Measurements from ENCODE around the gene U2AF2. TPM values are rescaled to one million over a fixed set of nuclear protein-coding genes. Genes with fewer than 3 reads are reported as not detected.

The U2AF2 gene
- polyA plus RNA-seq, 3 donors, result 198 to 235 (median 219) TPM

DNA sequence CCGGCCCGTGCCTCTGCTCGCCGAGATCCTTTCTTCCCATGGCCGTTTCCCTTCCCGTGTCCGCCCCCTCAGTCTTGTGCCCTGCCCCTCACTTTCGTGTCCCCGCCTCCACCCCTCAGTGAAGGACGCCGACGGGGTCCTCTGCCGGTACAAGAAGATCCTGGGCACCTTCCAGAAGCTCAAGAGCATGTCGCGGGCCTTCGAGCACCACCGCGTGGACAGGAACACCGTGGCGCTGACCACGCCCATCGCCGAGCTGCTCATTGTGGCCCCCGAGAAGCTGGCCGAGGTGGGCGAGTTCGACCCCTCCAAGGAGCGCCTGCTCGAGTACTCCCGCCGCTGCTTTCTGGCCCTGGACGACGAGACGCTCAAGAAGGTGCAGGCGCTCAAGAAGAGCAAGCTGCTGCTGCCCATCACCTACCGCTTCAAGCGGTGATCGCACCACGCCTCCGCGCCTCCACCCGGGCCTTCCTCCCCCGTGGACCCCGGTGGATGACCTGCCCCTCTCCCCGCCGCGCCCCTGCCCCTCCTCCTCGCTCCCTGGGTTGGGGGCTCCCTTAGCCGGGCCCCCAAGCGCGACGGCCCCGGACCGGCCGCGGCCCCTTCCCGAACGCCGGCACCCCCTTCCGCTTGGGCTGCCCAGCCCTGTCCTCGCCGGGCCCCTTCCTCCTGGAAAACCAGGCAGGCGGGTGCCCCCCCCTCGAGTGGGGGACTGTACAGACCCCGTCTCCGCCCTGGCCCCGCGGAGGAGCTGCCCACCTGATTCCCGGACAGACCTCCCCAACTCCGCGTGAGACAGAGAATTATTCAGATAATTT is 2.3 kb upstream of the U2AF2 start:
- no peak for DNase-seq

GRCh38 chr19:55653651-55654322 is 1.0 kb upstream of the U2AF2 start:
- peak; percentile 99 for DNase-seq

DNA sequence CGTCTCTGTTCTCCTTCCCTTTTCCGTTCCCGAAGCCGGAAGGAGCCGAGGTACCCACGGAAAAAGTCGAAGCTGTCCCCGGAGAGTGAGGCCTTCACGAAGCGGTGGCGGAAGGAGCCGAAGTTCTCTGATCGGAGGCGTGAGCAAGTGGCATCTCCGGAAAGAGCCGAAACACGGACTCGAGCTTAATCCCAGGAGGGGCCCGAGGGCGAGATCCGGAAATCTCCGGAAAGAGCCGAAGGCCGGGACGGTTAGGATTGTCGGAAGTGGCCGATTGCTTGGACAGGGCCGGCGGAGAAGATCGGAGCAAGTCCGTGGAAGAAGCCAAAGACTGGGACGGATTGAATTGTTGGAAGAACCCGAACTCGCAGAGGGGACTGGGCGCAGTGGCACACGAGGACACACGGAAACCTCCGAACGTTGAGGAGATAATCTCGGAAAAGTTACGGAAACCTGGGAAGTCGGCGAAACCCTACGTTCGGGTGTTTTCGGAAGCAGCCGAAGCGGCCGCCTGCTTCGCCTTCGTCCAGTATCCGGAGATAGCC is 440 bp upstream of the U2AF2 start:
- DNase-seq, result peak; percentile 100

DNA sequence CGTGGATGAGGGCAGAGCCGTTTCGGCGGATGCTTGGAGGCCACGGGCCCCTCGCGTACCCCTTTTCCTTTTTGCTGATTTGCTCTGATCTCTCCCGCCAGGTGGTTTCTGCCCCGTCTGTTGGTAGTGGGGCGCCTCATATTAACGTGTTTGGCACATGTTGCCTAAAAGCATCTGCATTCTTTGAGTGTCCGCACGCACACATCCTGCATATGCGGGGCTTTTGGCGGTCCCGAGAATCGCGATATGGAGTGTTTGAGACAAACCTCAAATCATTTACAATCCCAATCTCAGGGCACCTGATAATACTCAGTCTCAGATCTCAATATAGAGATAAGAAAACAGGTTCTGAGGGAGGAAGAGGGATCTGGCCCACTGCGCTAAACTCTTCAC is 809 bp downstream of the U2AF2 start:
- no peak for DNase-seq

- no peak for DNase-seq
Observed at GRCh38 chr19:55656552-55656951, 1.7 kb downstream of the U2AF2 start.

DNA sequence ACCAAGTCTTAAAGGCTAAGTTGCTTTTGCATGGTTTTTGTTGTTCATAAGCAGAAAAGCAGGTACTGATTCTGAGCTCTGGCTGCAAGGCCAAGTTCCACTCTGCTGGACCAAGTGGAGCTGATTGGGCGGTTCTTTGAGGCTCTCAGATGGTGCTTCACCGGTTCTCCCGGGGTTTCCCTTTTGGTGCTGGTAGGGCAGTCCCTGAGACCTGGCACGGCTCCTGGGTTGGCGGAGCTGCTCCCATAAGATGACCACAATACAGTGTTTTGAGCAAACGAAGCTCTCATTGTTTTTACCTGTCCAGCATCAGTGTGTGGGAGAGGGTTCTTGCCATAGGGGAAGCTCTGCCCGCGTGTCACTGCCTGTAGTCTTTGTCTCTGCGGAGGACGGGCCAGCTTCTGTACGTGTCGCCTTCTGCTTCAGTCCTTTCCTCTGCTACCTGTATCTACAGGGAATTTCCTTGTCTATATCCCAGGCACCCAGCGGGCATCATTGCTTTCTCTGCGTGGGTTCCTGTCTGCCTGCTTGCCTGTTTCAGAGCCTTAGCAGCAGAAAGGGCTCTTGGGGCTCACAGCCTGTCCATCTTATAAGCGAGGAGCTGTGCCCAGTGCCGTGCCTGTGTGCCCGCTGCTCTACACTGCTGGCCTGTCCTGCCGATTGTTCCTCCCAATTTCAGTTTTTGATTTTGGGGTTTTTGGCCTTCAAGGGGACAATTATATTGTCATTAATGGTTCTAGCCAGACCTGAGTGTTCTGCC is 2.3 kb downstream of the U2AF2 start:
- no peak for DNase-seq

DNA sequence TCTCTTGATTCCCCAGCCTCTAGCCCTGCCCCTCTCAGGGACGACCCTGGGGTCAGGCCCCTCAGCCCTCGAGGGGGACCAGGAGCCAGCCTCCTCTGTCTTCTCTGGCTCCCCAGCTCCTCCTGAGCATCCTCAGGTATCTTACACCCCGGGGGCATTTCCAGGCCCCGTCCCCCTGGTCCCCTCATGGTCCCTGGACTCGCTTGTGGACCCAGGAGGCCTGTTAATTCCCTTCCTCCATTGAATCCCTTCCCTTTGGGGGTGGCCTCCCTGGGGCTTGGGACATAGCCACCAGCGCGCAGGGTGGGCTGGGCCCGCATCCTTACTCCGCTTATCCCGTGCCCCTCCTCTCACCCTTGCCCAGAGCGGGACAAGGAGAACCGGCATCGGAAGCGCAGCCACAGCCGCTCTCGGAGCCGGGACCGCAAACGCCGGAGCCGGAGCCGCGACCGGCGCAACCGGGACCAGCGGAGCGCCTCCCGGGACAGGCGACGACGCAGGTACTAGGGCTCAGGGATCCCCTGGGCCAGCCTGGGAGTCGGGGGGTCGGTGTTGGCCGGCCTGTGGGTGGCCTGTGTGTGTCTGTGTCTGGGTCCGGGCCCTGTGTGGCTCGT is 4.1 kb downstream of the U2AF2 start:
- DNase-seq, result no peak

- no peak for DNase-seq
Observed at GRCh38 chr19:55659822-55660221, 5.0 kb downstream of the U2AF2 start.

DNA sequence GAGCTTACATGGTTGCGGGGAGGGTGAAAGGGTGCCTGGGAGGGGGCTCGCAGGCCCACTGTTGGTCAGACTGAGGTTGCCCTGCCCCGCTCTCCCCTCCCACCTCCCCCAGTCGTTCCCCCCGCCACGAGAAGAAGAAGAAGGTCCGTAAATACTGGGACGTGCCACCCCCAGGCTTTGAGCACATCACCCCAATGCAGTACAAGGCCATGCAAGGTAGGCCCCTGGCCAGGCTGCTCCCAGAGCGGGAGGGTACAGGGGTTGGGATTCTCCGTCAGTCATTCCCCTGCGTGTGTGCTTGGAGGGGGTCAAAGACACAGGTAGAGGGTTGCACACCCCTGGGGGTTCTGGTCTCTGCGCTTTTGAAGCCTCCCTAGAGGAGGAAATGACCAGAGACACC is 5.6 kb downstream of the U2AF2 start:
- DNase-seq, result no peak

DNA sequence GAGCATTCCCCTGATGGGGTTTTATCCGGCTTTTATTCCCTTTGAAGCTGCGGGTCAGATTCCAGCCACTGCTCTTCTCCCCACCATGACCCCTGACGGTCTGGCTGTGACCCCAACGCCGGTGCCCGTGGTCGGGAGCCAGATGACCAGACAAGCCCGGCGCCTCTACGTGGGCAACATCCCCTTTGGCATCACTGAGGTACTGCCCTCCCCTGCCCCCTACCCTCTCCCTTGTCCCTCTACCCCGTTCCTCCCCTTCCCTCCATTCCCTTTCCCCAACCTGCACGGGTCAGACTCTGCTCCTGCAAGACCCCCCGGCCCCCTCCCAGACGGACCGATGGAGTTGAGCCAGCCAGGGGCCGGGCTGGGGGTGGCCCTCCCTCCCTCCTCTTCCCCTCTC is 6.2 kb downstream of the U2AF2 start:
- no peak for DNase-seq

GRCh38 chr19:55661826-55662225 is 7.0 kb downstream of the U2AF2 start:
- no peak for DNase-seq

DNA sequence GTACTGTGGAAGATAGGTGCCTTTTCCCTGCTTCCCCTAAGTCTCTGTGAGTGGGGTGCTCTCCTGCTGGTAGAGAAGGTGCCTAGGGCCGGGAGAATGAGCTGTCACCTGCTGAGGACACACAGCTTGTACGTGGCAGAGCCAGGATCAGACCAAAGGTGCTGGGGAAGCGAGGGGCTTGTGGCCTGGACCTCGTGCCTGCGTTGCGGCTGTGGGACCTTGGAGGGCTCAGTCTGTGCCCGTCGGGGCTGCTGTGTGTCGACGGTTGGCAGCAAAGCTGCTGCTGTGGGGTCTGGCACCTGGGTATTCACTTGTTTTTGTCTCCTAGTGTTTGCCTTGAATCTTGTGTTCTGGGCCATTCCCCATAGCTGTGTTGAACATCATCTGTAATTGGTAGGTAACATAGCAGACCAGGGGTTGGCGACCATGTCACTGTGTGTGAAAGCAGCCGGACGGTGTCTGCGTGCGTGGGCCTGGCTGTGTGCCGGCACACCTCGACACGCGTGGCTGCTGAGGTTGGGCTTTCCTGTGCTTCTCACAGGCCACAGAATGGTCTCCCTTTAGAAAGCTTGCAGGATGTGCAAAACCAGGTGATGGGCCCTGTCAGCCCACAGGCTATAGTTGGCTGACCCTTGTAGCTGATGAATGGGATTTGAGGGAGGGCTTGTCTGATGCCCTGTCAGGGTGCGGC is 9.2 kb downstream of the U2AF2 start:
- no peak for DNase-seq

- DNase-seq, result no peak
Observed at GRCh38 chr19:55666343-55667005, 11.6 kb downstream of the U2AF2 start.

DNA sequence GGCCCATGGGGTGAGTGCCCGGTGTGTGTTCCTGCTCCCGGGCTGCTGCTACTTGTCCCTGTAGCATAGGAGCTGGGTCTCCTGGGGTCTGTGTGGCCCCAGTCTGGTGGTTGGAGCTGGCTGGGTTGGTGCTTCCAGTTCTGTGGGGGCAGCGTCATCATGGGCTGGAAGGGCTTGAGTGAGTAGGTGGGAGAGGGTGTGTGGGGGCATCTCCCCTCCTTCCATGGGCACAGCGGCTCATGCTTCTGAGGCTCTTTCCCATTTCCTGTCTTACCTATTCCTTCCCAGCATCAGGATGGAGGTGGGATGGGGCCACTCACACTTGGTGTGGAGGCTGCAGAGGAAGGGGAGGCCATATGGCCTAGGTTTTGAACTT is 12.2 kb downstream of the U2AF2 start:
- no peak for DNase-seq

DNA sequence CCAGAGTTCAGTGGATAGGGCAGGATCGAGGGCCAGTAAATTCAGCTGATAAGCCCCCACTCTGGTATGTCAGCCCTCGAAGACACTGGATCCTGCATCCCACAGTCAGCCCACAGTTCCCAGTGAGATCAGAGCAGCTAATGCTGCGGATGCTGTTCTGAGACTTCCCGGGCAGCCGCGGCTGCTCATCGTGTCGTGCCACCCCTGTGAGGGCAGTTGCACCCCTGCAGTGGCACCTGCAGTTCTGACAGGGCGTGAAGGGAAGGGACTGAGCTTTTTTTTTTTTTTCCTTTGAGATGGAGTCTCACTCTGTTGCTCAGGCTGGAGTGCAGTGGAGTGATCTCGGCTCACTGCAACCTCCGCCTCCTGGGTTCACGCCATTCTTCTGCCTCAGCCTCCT is 12.7 kb downstream of the U2AF2 start:
- DNase-seq, result no peak

DNA sequence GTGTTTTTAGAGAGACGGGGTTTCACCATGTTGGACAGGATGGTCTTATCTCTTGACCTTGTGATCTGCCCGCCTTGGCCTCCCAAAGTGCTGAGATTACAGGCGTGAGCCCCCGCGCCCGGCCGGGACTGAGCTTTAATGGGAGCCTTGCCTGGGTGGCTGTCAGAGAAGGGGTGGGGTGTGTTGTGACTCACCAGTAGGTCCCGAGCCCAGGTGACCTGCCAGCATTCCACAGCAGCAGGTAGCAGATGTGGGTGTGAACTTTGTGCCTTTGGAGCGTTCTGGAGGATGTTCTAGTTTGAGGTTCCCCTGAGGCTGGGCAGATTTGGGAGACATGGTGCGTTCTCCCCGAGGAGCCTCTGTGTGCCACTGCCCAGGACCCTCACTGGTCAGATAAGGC is 13.1 kb downstream of the U2AF2 start:
- no peak for DNase-seq

DNA sequence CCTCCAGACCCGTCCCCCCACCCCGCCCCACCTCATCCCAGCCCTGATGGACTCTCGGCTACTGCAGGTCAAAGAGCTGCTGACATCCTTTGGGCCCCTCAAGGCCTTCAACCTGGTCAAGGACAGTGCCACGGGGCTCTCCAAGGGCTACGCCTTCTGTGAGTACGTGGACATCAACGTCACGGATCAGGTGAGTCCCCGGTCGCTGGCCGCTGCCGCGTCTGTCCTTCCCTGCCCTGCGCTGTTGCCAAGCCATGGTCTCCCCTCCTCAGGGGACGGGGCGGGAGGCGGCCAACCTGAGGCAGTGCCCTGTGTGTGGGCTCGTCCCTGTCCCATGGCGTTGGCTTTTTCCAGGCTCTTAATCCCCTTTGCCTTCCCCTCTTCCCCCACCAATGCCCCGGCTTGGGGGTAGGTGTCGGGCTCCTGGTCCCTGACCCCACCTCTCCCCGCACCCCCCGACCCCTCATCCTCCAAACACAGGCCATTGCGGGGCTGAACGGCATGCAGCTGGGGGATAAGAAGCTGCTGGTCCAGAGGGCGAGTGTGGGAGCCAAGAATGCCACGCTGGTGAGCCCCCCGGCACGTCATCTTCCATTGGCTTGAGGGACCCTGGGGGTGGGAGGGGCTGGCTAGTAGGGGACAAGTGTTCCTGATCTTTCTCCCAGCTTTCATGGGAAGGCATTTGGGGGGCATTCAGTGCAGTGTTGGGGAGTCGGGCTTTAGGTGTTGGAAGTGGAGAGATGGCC is 13.9 kb downstream of the U2AF2 start:
- DNase-seq, result no peak

DNA sequence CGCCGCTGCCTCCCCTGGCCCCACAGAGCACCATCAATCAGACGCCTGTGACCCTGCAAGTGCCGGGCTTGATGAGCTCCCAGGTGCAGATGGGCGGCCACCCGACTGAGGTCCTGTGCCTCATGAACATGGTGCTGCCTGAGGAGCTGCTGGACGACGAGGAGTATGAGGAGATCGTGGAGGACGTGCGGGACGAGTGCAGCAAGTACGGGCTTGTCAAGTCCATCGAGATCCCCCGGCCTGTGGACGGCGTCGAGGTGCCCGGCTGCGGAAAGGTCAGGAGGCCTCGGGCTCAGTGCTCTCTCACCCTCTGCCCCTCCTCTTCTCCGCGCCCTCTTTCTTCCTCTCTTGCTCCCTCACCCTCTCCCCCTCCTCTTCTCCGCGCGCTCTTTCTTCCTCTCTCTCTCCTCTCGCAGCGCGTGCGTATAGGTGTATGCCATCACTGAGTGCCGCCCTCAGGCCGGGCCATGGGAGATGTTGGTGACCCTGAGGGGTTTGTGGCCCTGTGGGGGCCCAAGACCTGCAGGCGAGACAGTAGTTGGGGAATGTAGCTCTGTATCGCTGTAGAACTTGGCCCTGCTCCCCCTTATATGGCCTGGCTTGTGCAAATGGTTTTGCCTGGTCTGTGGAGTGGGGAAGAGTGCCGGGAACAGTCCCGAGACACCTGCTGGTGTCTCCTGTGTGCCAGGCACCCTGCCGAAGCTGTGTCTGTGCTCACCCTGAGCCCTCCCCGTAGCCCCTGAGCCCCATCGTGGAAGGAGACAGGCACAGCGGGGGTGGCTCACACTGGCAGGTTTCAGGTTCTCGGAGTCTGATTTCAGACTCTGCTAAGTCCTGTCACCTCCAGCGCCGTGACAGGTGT is 14.8 kb downstream of the U2AF2 start:
- DNase-seq, result no peak

Data from renal pelvis (tissue), 4 donors.